Upper lobe of left lung (tissue), 6 donors: ENCODE results near the gene UNC13C. TPM values are rescaled to one million over a fixed set of nuclear protein-coding genes. Genes with fewer than 3 reads are reported as not detected.
A peak's percentile ranks its signal among the peaks of the same experiment; 100 is the strongest.
"Not testable (repeated sequence)": the region's sequence is repeated elsewhere in the genome, so short reads cannot be mapped to it uniquely, and the experiment has no call there.

Experiments used
- ATAC-seq, 2 donors: fragments of 200-7000 bp; cut with Tn5 transposase; one replicate each; pipeline ENCODE4 v1.9.1; 2022; ENCODE audit warnings: mild to moderate bottlenecking in 2 of 2, moderate library complexity in 2 of 2; ENCODE audit not compliant: low FRiP score in 2 of 2
- DNase-seq, 2 donors: peaks; one replicate each; pipeline ENCODE4 v3.0.0-alpha.2; 2019 to 2020
- H3K27ac ChIP-seq, 4 donors: fragments of 200-600 bp; sonication (generic); one replicate each; pipeline ENCODE4 v1.5.1; 2016 to 2019
- H3K27me3 ChIP-seq, 4 donors: fragments of 200-600 bp; sonication (generic); one replicate each; pipeline ENCODE4 v1.5.1; 2017 to 2019
- H3K36me3 ChIP-seq, 4 donors: fragments of 200-600 bp; sonication (generic); one replicate each; pipeline ENCODE4 v1.5.1; 2016 to 2019
- H3K4me1 ChIP-seq, 4 donors: fragments of 200-600 bp; sonication (generic); one replicate each; pipeline ENCODE4 v1.5.1; 2018 to 2019
- H3K4me3 ChIP-seq, 4 donors: fragments of 200-600 bp; sonication (generic); one replicate each; pipeline ENCODE4 v1.5.1; 2017 to 2019; ENCODE audit warnings: mild to moderate bottlenecking in 2 of 4, moderate library complexity in 1 of 4
- H3K9me3 ChIP-seq, 4 donors: fragments of 200-600 bp; sonication (generic); one replicate each; pipeline ENCODE4 v1.5.1; 2018 to 2019
- CTCF ChIP-seq, 6 experiments: fragments of 450-650 bp in 4 of 6; fragments of 200-600 bp in 2 of 6; sonication (generic) in 2 of 6; IDR thresholded peaks; one replicate each; pipeline ENCODE4 v1.5.1; 2016 to 2019; ENCODE audit warnings: antibody characterized with exemption in 6 of 6
- EP300 ChIP-seq, 4 donors: sonication (generic); formaldehyde crosslinking; IDR thresholded peaks; one replicate each; pipeline ENCODE4 v1.5.1; 2017; ENCODE audit warnings: antibody characterized with exemption in 4 of 4, control low read depth in 2 of 4
- POLR2A ChIP-seq, 4 donors: fragments of 450-650 bp; IDR thresholded peaks; one replicate each; pipeline ENCODE4 v1.5.1; 2016 to 2017; ENCODE audit warnings: antibody characterized with exemption in 4 of 4, mild to moderate bottlenecking in 2 of 4
- POLR2AphosphoS5 ChIP-seq, 2 donors: sonication (generic); formaldehyde crosslinking; IDR thresholded peaks; one replicate each; pipeline ENCODE4 v1.5.1; 2017; ENCODE audit warnings: antibody characterized with exemption in 2 of 2
- WGBS, 2 donors: methylation state at CpG; one replicate each; pipeline ENCODE4 v1.1.5; 2017 to 2018; 5-methylcytosine and 5-hydroxymethylcytosine counted together
- total RNA-seq, 6 donors: library from RNA; depleted of rRNA in 4 of 6; stranded (reverse); fragments of >200 nt in 4 of 6; gene quantifications; one replicate each; pipeline versions ENCODE4 v1.1.0 to v1.2.1, GENCODE V29; 2016 to 2021
- donor health status: DM: no; HTN: no; CAD: no; lungs with moderate emphysema.
- donor health status: DM: no; HTN: yes; CAD: no; lungs with severe emphysema.

UNC13C gene
- 1 to 10 TPM in 1 of 6 donors, under 1 TPM in 5; 0.07 to 1.0 (median 0.34) TPM for total RNA-seq

GRCh38 chr15:53978253-53978906, at the start of gene UNC13C:
TSS of gene UNC13C (plus strand) at chr15:53978441. CDS start at chr15:54012904, 34,463 bp downstream.
- H3K4me3 ChIP-seq, result peak within 1 kb of the TSS in 3 of 4 donors; percentile 9 to 32 (median 30)
- H3K4me1 ChIP-seq, result peaks cover 0 to 5% (median 2%) of the 10 kb centered on the region in 4 donors
- no peaks in the 10 kb centered on the region for H3K27me3 ChIP-seq
- H3K9me3 ChIP-seq, result no peaks in the 10 kb centered on the region
- DNase-seq (peak; percentile 30 to 76), ATAC-seq (peak; percentile 26 to 53)
- no peak for TF ChIP-seq EP300 (IDR thresholded peaks at IDR 0.05)
- no peak for TF ChIP-seq POLR2A (IDR thresholded peaks at IDR 0.05)
- TF ChIP-seq CTCF (IDR thresholded peaks at IDR 0.05), result no peak
- TF ChIP-seq POLR2AphosphoS5 (IDR thresholded peaks at IDR 0.05), result no peak
- no peaks in the 10 kb centered on the region for H3K36me3 ChIP-seq
- H3K27ac ChIP-seq, result no peak within 1 kb of the TSS
- 1 to 4% methylated on average over 20 to 21 of the region's 30 CpGs for WGBS, 2 donors

- Histone ChIP-seq H3K36me3 (no peaks in the 10 kb centered on the region), H3K9me3 (peaks cover 0 to 25% (median 3%) of the 10 kb centered on the region in 4 donors), H3K4me1 (no peaks in the 10 kb centered on the region), H3K27ac (no peak overlapping the region), H3K4me3 (no peak overlapping the region), H3K27me3 (no peaks in the 10 kb centered on the region)
- TF ChIP-seq POLR2AphosphoS5 (IDR thresholded peaks at IDR 0.05) (no peak), POLR2A (IDR thresholded peaks at IDR 0.05) (no peak), CTCF (IDR thresholded peaks at IDR 0.05) (no peak), EP300 (IDR thresholded peaks at IDR 0.05) (no peak)
- DNase-seq (no peak), ATAC-seq (no peak)
Observed at GRCh38 chr15:53936137-53936536, 42.1 kb upstream of the UNC13C start.

- not testable (repeated sequence) for DNase-seq, H3K27ac ChIP-seq, H3K4me3 ChIP-seq, H3K36me3 ChIP-seq, ATAC-seq, H3K4me1 ChIP-seq, H3K27me3 ChIP-seq
- peaks cover 0 to 25% (median 3%) of the 10 kb centered on the region in 4 donors for H3K9me3 ChIP-seq
- WGBS, 2 donors, result 83 to 86% methylated on average over 2 of the region's 2 CpGs
Observed at GRCh38 chr15:53937632-53938031, 40.6 kb upstream of the UNC13C start.

- no peaks in the 10 kb centered on the region for H3K27me3 ChIP-seq
- H3K4me1 ChIP-seq, result no peaks in the 10 kb centered on the region
- peaks cover 0 to 6% (median 0%) of the 10 kb centered on the region in 4 donors for H3K9me3 ChIP-seq
- ATAC-seq, result no peak
- H3K36me3 ChIP-seq, result no peaks in the 10 kb centered on the region
- no peak overlapping the region for H3K27ac ChIP-seq
- no peak overlapping the region for H3K4me3 ChIP-seq
- DNase-seq, result no peak
- TF ChIP-seq EP300 (IDR thresholded peaks at IDR 0.05), result no peak
- no peak for TF ChIP-seq POLR2AphosphoS5 (IDR thresholded peaks at IDR 0.05)
- no peak for TF ChIP-seq CTCF (IDR thresholded peaks at IDR 0.05)
- TF ChIP-seq POLR2A (IDR thresholded peaks at IDR 0.05), result no peak
- WGBS, 2 donors, result 82 to 87% methylated on average over 3 of the region's 3 CpGs
Observed at GRCh38 chr15:53950572-53950971, 27.7 kb upstream of the UNC13C start.

GRCh38 chr15:53955396-53955795, 22.8 kb upstream of the UNC13C start:
- DNase-seq, result no peak
- no peak for TF ChIP-seq POLR2A (IDR thresholded peaks at IDR 0.05)
- no peak for TF ChIP-seq CTCF (IDR thresholded peaks at IDR 0.05)

More at GRCh38 chr15:53955396-53955795, 22.8 kb upstream of the UNC13C start:
- no peak for ATAC-seq
- no peaks in the 10 kb centered on the region for H3K4me1 ChIP-seq
- H3K27ac ChIP-seq, result no peak overlapping the region
- H3K4me3 ChIP-seq, result no peak overlapping the region
- no peaks in the 10 kb centered on the region for H3K36me3 ChIP-seq
- no peaks in the 10 kb centered on the region for H3K9me3 ChIP-seq
- no peaks in the 10 kb centered on the region for H3K27me3 ChIP-seq
